Smooth muscle cell of the coronary artery (primary cell): ENCODE data around the gene FAM120AOS. TPM values are rescaled to one million over a fixed set of nuclear protein-coding genes. Genes with fewer than 3 reads are reported as not detected.

ENCODE experiments used
- total RNA-seq: library from RNA; depleted of rRNA; stranded (reverse); fragments of >200 nt; gene quantifications from 2 replicates; pipeline ENCODE4 v1.2.3, GENCODE V29; 2014; ENCODE audit warnings: low replicate concordance

Gene FAM120AOS
- 13.9 and 26.7 TPM in 2 replicates for total RNA-seq

GRCh38 chr9:93453047-93453914, at the start of gene FAM120AOS:
TSS of gene FAM120AOS (minus strand) at chr9:93453581. CDS start at chr9:93452709, 872 bp downstream.

GRCh38 chr9:93450945-93451815, 2.2 kb downstream of the FAM120AOS start, which contains the start of gene FAM120A:
TSS of gene FAM120A (plus strand) at chr9:93451685. CDS start at chr9:93451916, 231 bp downstream.

Other genes with a start within 250 kb of the FAM120AOS start
- 77.7 and 83.1 TPM in 2 replicates for gene FAM120A, start 1.9 kb downstream of the FAM120AOS start, total RNA-seq
- gene PHF2, start 123.0 kb upstream of the FAM120AOS start, total RNA-seq = 9.1 and 11.7 TPM in 2 replicates